ENCODE results near the gene GABRB1. TPM values are rescaled to one million over a fixed set of nuclear protein-coding genes. Genes with fewer than 3 reads are reported as not detected.

Gene GABRB1
- total and polyA plus RNA-seq, 2 donors (not counting 1 experiment from before 2014, with no cell fraction given): not detected

DNA sequence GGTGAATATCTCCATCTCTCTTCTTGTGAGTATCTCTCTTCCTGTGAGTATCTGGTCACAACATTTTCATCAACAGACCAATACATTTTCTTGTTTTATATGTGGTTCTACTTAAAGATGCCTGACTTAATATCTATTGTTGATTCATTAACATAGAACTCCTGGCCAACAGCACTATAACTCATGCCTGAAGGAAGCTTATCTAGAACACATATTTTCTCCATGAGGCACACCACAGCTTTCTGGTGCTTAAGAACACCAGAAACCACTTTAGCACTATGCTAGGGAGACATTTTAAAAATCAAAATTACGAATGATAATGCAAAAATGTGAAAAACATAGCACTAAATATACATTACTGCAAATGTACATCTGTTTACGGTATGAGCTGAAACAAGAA, 190.4 kb downstream of the GABRB1 start:
- ChIA-PET CTCF (no interaction called here), POLR2A (no interaction called here)
- no peaks in the 10 kb centered on the region for H3K27me3 Mint-ChIP-seq
- no peaks in the 10 kb centered on the region for H3K4me1 ChIP-seq (ENCODE audit: control insufficient read depth in 2 of 2, insufficient read depth in 2 of 2, low read length in 2 of 2)
- intact Hi-C loops (cut with micrococcal nuclease): no loop called here
- no peaks in the 10 kb centered on the region for H3K9me3 ChIP-seq (ENCODE audit: control extremely low read depth in 1 of 3, control insufficient read depth in 2 of 3, insufficient read depth in 1 of 3, low read length in 2 of 3)
- H3K4me1 Mint-ChIP-seq: no peaks in the 10 kb centered on the region
- no peak overlapping the region for H3K4me3 Mint-ChIP-seq
- H3K4me3 ChIP-seq (ENCODE audit: control extremely low read depth in 1 of 5, extremely low read depth in 1 of 5, insufficient read depth in 1 of 5, low read depth in 2 of 5, low read length in 4 of 5): no peak overlapping the region
- no peaks in the 10 kb centered on the region for H3K9me3 Mint-ChIP-seq (ENCODE audit: insufficient read depth)
- H3K36me3 ChIP-seq (replicated peaks in 1 of 2; ENCODE audit: control extremely low read depth in 1 of 2, control insufficient read depth in 1 of 2, extremely low read depth in 1 of 2, insufficient read depth in 2 of 2, low read length in 1 of 2): no peaks in the 10 kb centered on the region
- no peak overlapping the region for H3K4me2 ChIP-seq (replicated peaks; ENCODE audit: low read depth, low read length, poor library complexity, severe bottlenecking)
- no peak overlapping the region for H2AFZ ChIP-seq (ENCODE audit: insufficient read depth, low read depth, low read length, poor library complexity, severe bottlenecking)
- WGBS (ENCODE audit: insufficient coverage): 100% methylated on average over 1 of the region's 2 CpGs
- no peaks in the 10 kb centered on the region for H3K27me3 ChIP-seq (replicated peaks in 1 of 4; ENCODE audit: control extremely low read depth in 1 of 4, control insufficient read depth in 3 of 4, insufficient read depth in 4 of 4, low read length in 3 of 4)
- H3K27ac ChIP-seq (ENCODE audit: low read length in 2 of 2): no peak overlapping the region
- no peak for TF ChIP-seq EZH2 (IDR thresholded peaks at IDR 0.05; ENCODE audit: borderline replicate concordance, insufficient read depth, low read depth, low read length, poor library complexity, severe bottlenecking)
- TF ChIP-seq, protein P1, sequence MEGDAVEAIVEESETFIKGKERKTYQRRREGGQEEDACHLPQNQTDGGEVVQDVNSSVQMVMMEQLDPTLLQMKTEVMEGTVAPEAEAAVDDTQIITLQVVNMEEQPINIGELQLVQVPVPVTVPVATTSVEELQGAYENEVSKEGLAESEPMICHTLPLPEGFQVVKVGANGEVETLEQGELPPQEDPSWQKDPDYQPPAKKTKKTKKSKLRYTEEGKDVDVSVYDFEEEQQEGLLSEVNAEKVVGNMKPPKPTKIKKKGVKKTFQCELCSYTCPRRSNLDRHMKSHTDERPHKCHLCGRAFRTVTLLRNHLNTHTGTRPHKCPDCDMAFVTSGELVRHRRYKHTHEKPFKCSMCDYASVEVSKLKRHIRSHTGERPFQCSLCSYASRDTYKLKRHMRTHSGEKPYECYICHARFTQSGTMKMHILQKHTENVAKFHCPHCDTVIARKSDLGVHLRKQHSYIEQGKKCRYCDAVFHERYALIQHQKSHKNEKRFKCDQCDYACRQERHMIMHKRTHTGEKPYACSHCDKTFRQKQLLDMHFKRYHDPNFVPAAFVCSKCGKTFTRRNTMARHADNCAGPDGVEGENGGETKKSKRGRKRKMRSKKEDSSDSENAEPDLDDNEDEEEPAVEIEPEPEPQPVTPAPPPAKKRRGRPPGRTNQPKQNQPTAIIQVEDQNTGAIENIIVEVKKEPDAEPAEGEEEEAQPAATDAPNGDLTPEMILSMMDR (IDR thresholded peaks at IDR 0.05): no peak
- H3K27ac Mint-ChIP-seq: no peak overlapping the region
- H3K9ac ChIP-seq (ENCODE audit: low read length): no peak overlapping the region
- no peaks in the 10 kb centered on the region for H4K20me1 ChIP-seq (ENCODE audit: control insufficient read depth, insufficient read depth, low read length, poor library complexity, severe bottlenecking)
- DNase-seq: no peak
- ATAC-seq (ENCODE audit: low read depth): no peak
- no peaks in the 10 kb centered on the region for H3K79me2 ChIP-seq (ENCODE audit: control insufficient read depth, insufficient read depth, low read length)

DNA sequence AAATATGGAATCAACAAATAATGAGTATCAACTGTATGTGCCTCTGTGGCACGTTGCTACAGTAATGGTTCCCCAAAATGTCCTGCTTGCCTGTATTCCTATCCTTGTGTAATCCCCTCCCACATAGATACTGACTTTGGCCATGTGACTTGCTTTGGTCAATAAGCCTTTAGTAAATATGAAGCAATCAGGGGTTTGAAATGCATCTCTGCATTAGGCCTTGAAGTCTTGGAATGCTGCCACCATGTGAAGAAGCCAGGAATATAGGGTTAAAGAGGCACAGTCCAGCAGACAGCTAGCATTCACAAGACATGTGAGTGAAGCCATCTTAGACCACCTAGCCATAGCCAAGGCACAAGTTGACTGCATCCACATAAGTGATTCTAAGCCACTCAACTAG, 190.9 kb downstream of the GABRB1 start:
- Histone ChIP-seq H3K4me2 (replicated peaks; ENCODE audit: low read depth, low read length, poor library complexity, severe bottlenecking) (no peak overlapping the region), H3K27me3 (replicated peaks in 1 of 4; ENCODE audit: control extremely low read depth in 1 of 4, control insufficient read depth in 3 of 4, insufficient read depth in 4 of 4, low read length in 3 of 4) (no peaks in the 10 kb centered on the region), H3K9ac (ENCODE audit: low read length) (no peak overlapping the region), H3K36me3 (replicated peaks in 1 of 2; ENCODE audit: control extremely low read depth in 1 of 2, control insufficient read depth in 1 of 2, extremely low read depth in 1 of 2, insufficient read depth in 2 of 2, low read length in 1 of 2) (no peaks in the 10 kb centered on the region), H2AFZ (ENCODE audit: insufficient read depth, low read depth, low read length, poor library complexity, severe bottlenecking) (no peak overlapping the region), H3K9me3 (ENCODE audit: control extremely low read depth in 1 of 3, control insufficient read depth in 2 of 3, insufficient read depth in 1 of 3, low read length in 2 of 3) (no peaks in the 10 kb centered on the region), H4K20me1 (ENCODE audit: control insufficient read depth, insufficient read depth, low read length, poor library complexity, severe bottlenecking) (no peaks in the 10 kb centered on the region), H3K79me2 (ENCODE audit: control insufficient read depth, insufficient read depth, low read length) (no peaks in the 10 kb centered on the region), H3K4me1 (ENCODE audit: control insufficient read depth in 2 of 2, insufficient read depth in 2 of 2, low read length in 2 of 2) (no peaks in the 10 kb centered on the region), H3K27ac (ENCODE audit: low read length in 2 of 2) (no peak overlapping the region), H3K4me3 (ENCODE audit: control extremely low read depth in 1 of 5, extremely low read depth in 1 of 5, insufficient read depth in 1 of 5, low read depth in 2 of 5, low read length in 4 of 5) (no peak overlapping the region)
- Mint-ChIP-seq H3K9me3 (ENCODE audit: insufficient read depth) (no peaks in the 10 kb centered on the region), H3K27me3 (no peaks in the 10 kb centered on the region), H3K27ac (no peak overlapping the region), H3K4me1 (no peaks in the 10 kb centered on the region), H3K4me3 (no peak overlapping the region)
- ATAC-seq (ENCODE audit: low read depth): no peak
- intact Hi-C loops (cut with micrococcal nuclease): no loop called here
- ChIA-PET POLR2A (no interaction called here), CTCF (no interaction called here)
- no CpG with 5 or more reads among the region's 1 CpG for WGBS (ENCODE audit: insufficient coverage)
- DNase-seq: no peak
- TF ChIP-seq, protein P1 (IDR thresholded peaks at IDR 0.05): no peak
- TF ChIP-seq EZH2 (IDR thresholded peaks at IDR 0.05; ENCODE audit: borderline replicate concordance, insufficient read depth, low read depth, low read length, poor library complexity, severe bottlenecking): no peak

Data from B cell (primary cell).